Stimulated activated CD4-positive, alpha-beta T cell treated with anti-CD3 and anti-CD28 coated beads, Interleukin-1b, Interleukin-23, amount 100 ng/mL, for 48 hours (primary cell): Measurements from ENCODE around the gene NUP153.
A peak's percentile ranks its signal among the peaks of the same experiment; 100 is the strongest.

Source experiments
- DNase-seq: peaks from one replicate; pipeline ENCODE4 v3.0.0-alpha.2; 2020

The NUP153 gene

DNA sequence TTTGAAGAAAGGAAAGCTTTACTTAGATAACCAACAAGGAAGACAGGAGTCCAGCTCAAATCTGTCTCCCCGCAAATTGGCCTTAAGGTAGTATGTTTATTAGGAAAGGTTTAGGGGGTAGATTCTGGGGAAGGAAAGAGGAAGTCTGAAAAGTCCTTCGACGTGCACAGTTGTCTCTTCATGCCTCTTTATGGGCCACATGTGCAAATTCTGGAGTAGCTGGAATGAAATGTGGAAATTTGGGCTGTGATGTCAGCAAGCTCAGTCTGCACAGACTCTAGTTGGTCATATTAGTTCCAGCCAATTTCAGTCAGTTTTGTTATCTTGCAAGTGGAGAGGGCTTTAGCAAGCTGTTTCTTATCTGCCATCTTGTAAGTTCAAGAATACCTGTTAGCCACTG, 50.1 kb downstream of the NUP153 start:
- DNase-seq: no peak

DNA sequence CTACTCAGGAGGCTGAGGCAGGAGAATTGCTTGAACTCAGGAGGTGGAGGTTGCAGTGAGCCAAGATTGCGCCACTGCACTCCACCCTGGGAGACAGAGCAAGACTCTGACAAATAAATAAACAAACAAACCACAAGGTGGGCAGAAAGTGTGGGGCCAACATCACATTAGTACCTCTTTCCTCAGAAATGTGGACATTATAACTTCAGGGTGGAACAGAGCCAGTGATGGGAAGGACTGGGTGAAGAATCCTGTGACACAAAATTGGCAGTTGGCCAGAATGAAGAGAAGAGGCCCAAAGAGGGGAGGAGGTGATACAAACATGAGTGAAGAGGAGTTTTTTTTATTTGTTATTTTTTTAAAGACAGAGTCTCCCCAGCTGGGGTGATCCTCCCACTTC, 50.6 kb downstream of the NUP153 start:
- no peak for DNase-seq

DNA sequence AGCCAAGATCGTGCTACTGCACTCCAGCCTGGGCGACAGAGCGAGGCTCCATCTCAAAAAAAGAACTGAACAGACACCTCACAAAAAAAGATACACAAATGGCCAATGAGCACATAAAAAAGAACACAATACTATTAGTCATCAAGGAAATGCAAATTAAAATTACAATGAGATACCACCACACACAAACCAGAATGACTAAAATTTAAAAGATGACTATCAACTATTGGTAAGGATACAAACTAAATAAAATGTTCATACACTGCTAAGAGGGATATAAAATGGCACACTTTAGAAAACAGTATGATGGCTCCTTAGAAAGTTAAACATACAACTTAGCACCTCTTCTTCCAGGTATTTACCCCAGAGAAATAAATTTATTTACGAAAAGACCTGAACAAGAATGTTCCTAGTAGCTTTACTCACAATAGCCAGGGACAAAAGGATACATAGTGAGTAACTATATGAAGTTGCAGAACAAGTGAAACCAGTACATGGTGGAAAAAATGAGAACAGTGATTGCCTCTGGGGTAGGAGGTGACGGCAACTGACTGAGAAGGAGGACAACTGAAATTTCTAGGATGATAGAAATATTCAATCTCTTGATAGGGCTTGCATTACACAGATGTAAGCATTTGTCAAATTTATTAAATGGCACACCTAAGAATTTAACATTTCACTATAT, 53.4 kb downstream of the NUP153 start:
- no peak for DNase-seq

DNA sequence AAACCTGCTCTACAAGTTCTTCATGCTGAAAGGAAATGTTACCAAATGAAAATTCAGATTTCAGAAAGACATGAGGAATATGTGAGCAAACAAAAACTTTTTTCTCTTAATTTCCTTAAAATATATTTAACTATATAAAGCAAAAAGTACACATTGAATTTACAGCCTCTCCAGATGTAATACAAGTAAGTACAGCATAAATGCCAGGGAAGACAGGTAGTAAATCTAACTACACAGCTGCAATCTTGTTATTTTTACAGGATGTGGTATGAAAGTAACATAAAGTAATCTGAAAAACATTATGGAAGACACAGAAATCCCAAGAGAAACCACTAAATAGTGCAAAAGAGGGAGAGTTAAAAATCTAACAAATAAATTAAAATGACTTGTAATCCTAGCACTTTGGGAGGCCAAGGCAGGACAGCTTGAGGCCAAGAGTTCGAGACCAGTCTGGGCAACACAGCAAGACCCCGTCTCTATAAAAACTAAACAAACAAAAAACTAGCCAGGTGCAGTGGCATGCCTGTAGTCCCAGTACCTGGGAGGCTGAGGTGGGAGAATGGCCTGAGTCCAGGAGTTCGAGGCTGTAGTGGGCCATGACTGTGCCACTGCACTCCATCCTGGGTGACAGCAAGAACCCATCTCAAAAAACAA, 55.9 kb downstream of the NUP153 start:
- no peak for DNase-seq

DNA sequence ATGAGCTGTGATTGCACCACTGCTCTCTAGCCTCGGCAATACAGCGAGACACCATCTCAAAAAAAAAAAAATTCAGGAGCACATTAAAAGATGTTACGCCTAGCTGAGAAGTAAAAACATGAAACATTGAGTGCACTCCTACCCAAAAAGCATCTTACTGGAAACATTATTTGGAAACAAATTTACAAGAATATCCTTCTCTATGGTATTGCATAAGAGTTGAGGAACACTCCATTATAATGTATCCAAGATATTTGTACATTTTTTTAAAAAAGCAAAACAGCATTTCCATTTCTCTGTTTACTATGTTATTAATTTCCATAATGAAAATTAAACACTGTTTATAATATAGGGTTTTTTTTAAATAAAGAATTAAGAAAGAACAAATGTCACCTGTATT, 58.0 kb downstream of the NUP153 start:
- no peak for DNase-seq

DNA sequence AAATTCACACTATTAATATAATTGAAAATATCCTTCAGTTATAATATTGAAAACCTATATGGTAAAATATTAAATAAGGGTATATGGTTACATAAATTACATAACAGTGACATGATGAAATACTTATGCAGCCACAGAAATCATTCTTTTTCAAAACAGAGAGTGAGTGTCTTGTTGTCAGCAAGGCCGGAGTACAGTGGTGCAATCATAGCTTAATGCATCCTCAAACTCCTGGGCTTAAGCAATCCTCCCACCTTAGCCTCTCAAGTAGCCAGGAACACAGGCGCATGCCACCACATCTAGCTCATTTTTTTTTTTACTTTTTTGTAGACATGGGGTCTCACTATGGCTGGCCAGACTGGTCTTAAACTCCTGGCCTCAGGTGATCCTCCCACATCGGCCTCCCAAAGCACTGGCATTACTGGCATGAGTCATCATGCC, 66.2 kb downstream of the NUP153 start:
- DNase-seq: no peak

DNA sequence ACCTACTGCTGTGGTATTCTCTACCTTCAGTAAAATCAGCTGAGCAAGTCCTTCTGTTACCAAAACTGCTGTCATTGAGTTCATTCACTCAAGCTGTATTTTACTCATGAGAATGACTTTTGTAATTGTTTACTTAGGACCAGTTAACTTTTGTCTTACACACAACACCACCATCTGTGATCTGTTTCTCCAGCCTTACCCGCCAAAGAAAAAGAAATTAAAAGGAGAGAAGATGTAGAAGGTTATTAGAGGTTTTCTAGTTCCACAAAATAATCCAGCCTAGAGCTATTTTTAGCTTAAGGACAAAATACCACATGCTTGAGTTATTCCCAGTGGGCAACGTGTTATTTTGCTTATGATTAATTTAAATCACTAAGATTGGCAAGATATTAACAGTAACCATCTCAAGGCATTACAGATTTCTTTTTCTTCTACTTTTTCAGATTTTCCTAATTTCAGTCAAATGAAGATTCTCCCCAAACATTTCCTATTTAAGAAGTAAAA, 68.5 kb downstream of the NUP153 start:
- DNase-seq: no peak

DNA sequence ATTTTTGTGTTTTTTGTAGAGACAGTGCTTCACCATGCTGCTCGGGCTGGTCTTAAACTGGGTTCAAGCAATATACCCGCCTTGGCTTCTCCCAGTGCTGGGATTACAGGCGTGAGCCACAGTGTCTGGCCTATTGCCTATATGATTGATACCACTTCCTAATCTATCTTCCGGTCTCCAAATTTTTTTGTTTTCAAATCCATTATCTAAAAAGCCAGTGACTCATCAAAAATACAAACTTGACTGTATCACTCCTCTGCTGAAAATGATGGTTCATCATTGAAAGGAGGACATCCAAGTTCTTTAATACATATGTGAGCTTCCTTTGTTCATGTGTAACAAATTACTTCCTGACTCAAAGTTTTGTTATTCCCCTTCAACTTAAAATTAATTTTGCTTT, 71.2 kb downstream of the NUP153 start:
- no peak for DNase-seq

DNA sequence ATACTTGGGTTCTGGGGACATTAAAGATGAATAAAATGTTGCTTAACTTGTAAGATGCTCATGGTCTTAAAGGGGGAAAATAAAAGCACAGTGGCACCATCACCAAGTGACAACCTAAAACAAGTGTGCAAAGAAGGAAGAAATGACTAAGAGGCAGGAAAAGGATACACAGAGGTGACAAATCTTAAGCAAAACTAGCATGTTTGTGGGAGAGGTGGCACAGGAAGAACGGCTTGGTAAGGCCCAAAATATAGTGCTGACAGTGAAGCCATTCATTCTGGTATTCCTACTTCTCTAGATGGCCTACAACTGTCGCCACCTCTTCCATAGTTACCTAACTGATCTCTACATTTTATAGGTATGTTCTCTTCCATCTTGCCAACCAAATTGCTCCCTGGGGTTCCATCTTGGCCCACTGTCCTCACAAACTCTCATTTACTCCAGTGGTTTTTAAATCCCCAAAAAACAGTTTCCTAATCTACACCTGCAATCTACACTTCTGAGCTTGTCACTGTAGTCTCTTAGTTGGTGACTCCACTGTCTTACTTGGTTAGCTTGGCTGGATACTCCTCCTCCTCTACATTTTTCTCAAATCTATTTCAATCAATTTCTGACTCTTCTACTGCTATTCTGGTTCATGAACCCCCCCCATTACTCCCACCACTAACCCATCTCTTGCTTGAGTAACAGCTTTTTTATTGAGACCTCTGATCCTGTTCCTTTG, 73.1 kb downstream of the NUP153 start:
- peak; percentile 17 for DNase-seq

DNA sequence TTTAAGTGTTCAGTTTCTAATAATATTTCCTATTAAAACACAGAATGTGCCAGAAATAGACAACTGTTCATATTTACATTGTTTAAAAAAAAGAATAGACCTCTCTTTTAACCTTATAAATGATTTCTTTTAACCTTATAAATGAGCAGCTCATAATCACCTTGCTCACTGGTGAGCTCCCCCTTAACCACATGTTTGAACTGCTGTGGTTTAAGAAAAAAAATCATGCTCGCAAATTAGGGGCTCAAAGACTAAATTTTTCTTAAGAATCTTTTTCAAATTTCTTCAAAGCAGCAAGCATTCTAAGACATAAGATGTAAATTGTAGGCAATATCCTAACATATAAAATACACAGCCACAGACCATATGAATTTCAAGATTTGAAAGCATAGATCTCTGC, 73.8 kb downstream of the NUP153 start:
- DNase-seq: no peak

DNA sequence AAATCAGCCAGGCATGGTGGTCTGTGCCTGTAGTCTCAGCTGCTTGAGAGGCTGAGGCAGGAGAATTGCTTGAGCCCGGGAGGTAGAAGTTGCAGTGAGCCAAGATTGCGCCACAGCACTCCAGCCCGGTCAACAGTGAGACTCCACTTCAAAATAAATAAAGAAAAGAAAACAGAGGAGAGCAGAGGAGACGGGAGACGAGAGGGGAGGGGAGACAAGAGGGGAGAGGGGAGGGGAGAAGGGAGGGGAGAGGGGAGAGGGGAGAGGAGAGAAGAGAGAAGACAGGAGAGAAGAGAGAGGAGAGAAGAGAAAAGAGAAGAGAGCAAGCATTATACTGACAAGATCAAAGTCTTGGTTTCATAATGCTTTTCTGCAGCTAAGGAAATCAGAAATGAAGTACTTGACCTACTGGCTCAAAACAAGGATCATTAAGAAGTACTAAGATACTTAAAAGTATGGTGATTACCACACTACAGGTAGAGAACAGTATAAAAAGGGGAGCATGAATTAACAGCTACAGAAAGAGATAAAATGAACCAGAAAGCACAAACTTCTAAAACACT, 76.1 kb downstream of the NUP153 start:
- DNase-seq: no peak

DNA sequence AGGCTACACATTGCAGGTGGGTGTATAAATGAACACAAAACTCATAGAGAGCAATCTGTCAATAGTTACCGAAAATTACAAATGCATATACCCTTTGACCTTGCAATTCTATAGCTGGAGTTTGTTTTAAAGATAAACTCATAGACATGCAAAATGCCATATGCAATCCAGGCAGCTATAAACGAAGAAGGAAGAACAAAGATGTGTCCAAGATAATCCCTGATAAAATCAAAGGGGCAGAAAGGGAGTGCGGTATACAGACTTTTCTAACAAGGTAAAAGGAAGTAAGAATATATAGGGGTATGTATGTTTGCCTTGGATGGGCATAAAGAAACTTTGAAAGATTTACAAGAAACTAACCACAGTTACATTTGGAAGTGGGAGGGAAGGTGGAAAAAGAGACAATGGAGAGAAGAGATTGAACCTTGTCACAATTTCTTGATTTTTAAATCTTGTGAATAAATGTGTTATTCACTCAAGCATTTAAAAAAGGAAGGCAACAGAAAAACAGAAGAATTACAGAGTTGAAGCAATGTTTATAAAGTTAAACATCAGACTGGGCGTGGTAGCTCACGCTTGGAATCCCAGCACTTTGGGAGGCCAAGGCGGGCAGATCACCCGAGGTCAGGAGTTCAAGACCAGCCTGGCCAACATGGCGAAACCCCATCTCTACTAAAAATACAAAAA, 76.8 kb downstream of the NUP153 start:
- DNase-seq: no peak

DNA sequence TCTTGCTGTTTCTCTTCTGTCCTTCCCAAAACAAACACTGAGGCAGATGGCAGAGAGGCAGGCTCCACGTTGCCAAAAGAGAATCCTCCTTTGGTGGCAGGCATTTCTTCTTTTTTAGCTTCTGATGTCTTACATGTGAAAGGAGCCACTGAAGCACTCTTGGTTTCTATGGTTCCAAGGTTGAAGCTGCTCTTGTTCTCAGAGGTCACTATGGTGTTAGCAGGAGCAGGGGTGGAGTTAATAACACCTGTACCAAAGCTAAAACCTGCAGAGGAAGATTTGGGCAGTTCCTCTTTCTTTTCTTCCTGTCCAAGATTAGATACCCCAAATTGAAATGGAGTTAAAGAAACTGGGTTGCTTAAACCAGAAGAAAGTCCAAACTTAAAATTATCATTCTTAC, 77.9 kb downstream of the NUP153 start:
- no peak for DNase-seq

DNA sequence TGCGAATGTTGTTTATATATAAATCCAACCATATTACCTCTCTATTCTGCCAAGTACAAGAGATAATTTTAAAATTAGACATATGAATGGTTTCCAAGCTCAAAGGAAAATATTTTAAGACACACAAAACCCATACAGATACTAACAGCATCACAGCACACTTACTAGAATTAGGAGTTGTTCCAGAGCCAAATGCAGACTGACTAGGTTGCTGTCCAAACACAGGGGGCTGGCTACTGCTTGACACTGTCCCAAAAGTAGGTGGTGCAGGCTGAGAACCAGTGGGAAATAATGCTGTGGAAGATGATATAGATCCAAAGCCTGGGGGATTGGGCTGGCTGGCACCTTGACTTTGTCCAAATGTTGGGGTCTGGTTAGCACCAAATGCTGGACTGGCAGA, 82.3 kb downstream of the NUP153 start:
- no peak for DNase-seq

DNA sequence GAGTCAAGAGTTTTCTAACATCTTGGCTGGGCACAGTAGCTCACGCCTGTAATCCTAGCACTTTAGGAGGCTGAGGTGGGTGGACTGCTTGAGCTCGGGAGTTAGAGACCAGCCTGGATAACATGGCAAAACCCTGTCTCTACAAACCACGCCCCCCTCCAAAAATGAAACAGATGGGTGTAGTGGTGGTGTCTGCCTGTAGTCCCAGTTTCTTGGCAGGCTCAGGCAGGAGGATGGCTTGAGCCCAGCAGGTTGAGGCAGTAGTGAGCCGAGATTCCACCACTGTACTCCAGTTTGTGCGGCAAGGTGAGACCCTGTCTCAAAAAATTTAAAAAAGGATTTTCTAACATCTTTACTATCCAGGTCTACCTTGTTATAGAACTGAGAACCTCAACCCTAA, 84.6 kb downstream of the NUP153 start:
- no peak for DNase-seq

DNA sequence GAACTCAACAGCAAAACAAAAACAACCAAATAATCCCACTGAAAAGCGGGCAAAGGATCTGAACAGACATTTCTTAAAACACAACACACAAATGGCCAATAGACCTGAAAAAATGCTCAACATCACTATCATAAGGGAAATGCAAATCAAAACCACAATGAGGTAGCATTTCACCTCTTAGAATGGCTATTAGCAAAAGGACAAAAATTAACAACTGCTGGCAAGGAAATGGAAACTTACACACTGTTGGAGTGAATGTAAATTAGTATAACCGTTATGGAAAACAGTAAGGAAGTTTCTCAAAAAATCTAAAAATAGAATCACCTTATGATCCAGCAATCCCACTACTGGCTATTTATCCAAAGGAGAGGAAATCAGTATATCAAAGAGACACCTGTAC, 85.7 kb downstream of the NUP153 start:
- no peak for DNase-seq

DNA sequence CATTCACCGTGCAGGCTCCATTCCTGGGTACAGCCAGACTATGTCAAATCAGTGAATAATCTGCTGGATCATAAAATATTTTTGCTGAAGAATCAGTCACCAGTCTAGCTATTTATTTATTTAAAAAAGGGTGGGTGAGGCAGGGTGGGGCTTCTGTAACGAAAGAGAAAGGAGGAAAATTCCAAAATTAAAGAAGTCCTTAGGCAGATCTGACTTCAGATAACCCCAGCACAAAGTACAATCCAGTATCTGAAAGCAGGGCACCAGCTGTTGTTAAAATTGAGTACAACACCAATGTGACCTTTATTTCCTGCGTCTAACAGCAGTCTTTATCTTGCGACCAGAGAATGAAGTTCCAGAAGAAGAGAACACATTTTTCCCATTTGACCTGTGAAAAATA, 90.9 kb downstream of the NUP153 start:
- DNase-seq: no peak

DNA sequence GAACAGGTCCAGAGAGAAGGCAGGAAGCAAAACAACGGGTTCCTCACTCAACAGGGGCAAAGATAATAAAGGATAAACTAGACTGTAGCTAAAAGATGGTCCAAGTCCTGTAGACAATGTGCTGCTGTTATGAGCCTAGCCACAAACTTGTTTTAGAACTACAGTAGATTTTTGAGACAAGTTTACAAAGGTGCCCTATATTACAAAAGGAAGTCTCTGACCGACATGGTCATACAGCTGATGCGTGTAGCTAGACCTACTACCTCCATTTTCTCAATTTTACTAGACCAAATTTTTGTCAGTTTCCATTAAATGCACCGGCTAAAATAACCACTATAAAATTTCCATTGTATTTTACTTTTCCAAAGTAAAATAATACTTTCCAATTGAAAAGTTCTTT, 94.7 kb downstream of the NUP153 start:
- no peak for DNase-seq

DNA sequence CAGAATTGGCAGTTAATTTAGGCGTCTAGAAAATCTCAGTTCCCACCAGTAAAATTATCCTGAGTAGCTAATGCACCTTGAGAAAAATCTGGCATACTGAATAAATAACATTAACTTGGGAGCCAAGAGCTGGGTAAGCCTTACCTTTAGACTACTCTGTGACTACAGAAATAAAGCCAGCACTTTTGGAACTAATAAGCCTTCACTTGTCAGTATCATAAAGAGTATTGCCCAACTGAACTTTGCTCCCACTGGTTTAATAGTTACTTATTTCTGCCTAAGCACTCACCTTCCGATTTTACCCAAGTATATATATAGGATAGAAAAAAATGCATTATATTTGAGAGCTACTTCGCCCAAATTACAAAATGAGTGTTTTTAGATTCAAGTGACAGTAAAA, 95.9 kb downstream of the NUP153 start:
- DNase-seq: no peak

DNA sequence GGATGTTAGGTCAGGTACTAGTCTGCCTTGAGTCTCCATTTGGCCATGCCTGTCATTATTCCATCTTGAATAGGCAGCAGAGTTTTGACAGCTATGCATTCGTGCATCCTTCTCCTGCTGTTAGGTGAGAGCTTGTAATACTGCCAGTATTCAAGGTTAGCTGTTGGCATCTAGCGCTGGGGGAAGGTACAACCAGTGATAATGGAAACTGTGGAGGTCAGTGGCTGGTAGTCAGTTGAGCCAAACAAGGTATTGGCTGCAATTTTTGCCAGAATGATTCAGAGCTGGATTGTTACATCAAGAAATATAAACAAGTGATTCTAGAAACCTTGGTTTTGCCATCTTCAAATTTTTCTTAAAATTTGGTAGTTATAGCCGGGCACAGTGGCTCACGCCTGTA, 100.1 kb downstream of the NUP153 start:
- no peak for DNase-seq

DNA sequence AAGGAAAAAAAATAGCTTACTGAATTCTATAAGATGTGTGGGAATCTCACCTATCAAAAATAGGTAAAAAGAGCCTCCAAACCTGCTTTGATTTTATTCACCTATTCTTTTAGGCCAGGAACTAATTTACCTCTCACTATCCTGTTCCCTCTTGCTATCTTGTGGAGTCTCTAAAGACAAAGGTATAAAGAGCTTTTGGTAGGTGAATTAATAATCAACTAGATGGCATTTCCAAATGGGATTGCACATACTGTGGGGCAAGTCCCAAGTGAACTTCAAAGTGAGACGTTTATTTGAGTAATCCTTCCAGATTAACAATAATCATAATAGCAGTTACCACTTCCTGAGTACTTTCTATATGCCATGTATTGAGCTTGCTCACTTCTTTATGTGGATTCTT, 103.8 kb downstream of the NUP153 start:
- DNase-seq: no peak

DNA sequence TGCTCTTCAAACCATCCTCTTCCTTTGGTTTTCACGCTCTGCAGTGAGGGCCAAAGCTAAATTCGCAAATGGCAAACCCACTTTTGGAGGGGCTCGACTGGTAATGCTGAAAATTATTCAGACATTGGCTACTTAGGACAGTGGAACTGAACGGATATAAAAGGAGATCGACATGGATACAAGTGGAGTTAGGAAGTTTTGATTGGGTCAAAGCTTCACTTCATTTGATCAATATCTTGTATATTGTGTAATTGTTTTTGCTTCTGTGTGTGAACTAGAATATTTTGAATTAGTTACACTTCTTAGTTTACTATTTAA, 105.4 kb downstream of the NUP153 start:
- DNase-seq: no peak
